Measurements from ENCODE around the gene TAS2R1. TPM values are rescaled to one million over a fixed set of nuclear protein-coding genes. Genes with fewer than 3 reads are reported as not detected.
"Not testable (repeated sequence)": the region's sequence is repeated elsewhere in the genome, so short reads cannot be mapped to it uniquely, and the experiment has no call there.

TAS2R1 gene
- polyA plus RNA-seq, 1 donor (not counting 4 experiments of a cell fraction or from before 2014, with no cell fraction given), result not detected

GRCh38 chr5:9599391-9599790, 30.8 kb downstream of the TAS2R1 start:
- DNase-seq (ENCODE audit: low read depth, low spot score) (no peak), FAIRE-seq (no peak)
- dilution Hi-C loops (cut with MboI; ENCODE audit: extremely low pct_ligation_motif_present, low sequenced_read_pairs), result no loop called here
- Histone ChIP-seq H3K4me1 (ENCODE audit: control insufficient read depth, extremely low read depth, insufficient read depth, low read length) (no peaks in the 10 kb centered on the region), H4K20me1 (ENCODE audit: control insufficient read depth, extremely low read depth, insufficient read depth, low read length) (no peaks in the 10 kb centered on the region), H3K27ac (ENCODE audit: control insufficient read depth, insufficient read depth, low read length) (no peak overlapping the region), H2AFZ (ENCODE audit: control insufficient read depth, low read length) (no peak overlapping the region), H3K9me1 (ENCODE audit: control insufficient read depth, extremely low read depth, insufficient read depth, low read length) (no peaks in the 10 kb centered on the region), H3K79me2 (ENCODE audit: control insufficient read depth, insufficient read depth, low read length) (no peaks in the 10 kb centered on the region), H3K36me3 (ENCODE audit: control insufficient read depth in 2 of 2, extremely low read depth in 1 of 2, insufficient read depth in 2 of 2, low read length in 2 of 2) (no peaks in the 10 kb centered on the region), H3K4me2 (ENCODE audit: control insufficient read depth, extremely low read depth, insufficient read depth, low read depth, low read length) (no peak overlapping the region), H3K9me3 (ENCODE audit: control insufficient read depth, low read depth, low read length) (no peaks in the 10 kb centered on the region), H3K9ac (ENCODE audit: control insufficient read depth, extremely low read depth, insufficient read depth, low read length) (no peak overlapping the region), H3K4me3 (ENCODE audit: control insufficient read depth in 2 of 3, extremely low read depth in 1 of 3, insufficient read depth in 2 of 3, low read depth in 1 of 3, low read length in 3 of 3) (no peak overlapping the region), H3K27me3 (ENCODE audit: control insufficient read depth, extremely low read depth, insufficient read depth, low read length) (no peaks in the 10 kb centered on the region)
- no peak for TF ChIP-seq EZH2 (IDR thresholded peaks at IDR 0.05; ENCODE audit: low read length)
- TF ChIP-seq CTCF (optimal IDR thresholded peaks at IDR 0.05 in 1 of 3, IDR thresholded peaks at IDR 0.05 in 1 of 3, conservative IDR thresholded peaks at IDR 0.05 in 1 of 3; ENCODE audit: extremely low read depth in 1 of 3, insufficient read depth in 2 of 3, low read length in 3 of 3), result no peak

GRCh38 chr5:9598329-9598728, 31.8 kb downstream of the TAS2R1 start:
- DNase-seq (ENCODE audit: low read depth, low spot score); H4K20me1 ChIP-seq (ENCODE audit: control insufficient read depth, extremely low read depth, insufficient read depth, low read length); FAIRE-seq; H3K4me2 ChIP-seq (ENCODE audit: control insufficient read depth, extremely low read depth, insufficient read depth, low read depth, low read length); H3K4me3 ChIP-seq (ENCODE audit: control insufficient read depth in 2 of 3, extremely low read depth in 1 of 3, insufficient read depth in 2 of 3, low read depth in 1 of 3, low read length in 3 of 3); dilution Hi-C loops (cut with MboI; ENCODE audit: extremely low pct_ligation_motif_present, low sequenced_read_pairs); H3K4me1 ChIP-seq (ENCODE audit: control insufficient read depth, extremely low read depth, insufficient read depth, low read length); H3K36me3 ChIP-seq (ENCODE audit: control insufficient read depth in 2 of 2, extremely low read depth in 1 of 2, insufficient read depth in 2 of 2, low read length in 2 of 2); H3K9ac ChIP-seq (ENCODE audit: control insufficient read depth, extremely low read depth, insufficient read depth, low read length); H3K9me1 ChIP-seq (ENCODE audit: control insufficient read depth, extremely low read depth, insufficient read depth, low read length); H2AFZ ChIP-seq (ENCODE audit: control insufficient read depth, low read length); H3K9me3 ChIP-seq (ENCODE audit: control insufficient read depth, low read depth, low read length); H3K27ac ChIP-seq (ENCODE audit: control insufficient read depth, insufficient read depth, low read length); H3K79me2 ChIP-seq (ENCODE audit: control insufficient read depth, insufficient read depth, low read length); H3K27me3 ChIP-seq (ENCODE audit: control insufficient read depth, extremely low read depth, insufficient read depth, low read length): not testable (repeated sequence)

GRCh38 chr5:9597322-9597721, 32.8 kb downstream of the TAS2R1 start:
- H3K4me2 ChIP-seq (ENCODE audit: control insufficient read depth, extremely low read depth, insufficient read depth, low read depth, low read length); H3K9ac ChIP-seq (ENCODE audit: control insufficient read depth, extremely low read depth, insufficient read depth, low read length); H2AFZ ChIP-seq (ENCODE audit: control insufficient read depth, low read length); H3K36me3 ChIP-seq (ENCODE audit: control insufficient read depth in 2 of 2, extremely low read depth in 1 of 2, insufficient read depth in 2 of 2, low read length in 2 of 2); H3K4me1 ChIP-seq (ENCODE audit: control insufficient read depth, extremely low read depth, insufficient read depth, low read length); H3K27ac ChIP-seq (ENCODE audit: control insufficient read depth, insufficient read depth, low read length); H3K79me2 ChIP-seq (ENCODE audit: control insufficient read depth, insufficient read depth, low read length); H3K9me1 ChIP-seq (ENCODE audit: control insufficient read depth, extremely low read depth, insufficient read depth, low read length); H3K27me3 ChIP-seq (ENCODE audit: control insufficient read depth, extremely low read depth, insufficient read depth, low read length); FAIRE-seq; H4K20me1 ChIP-seq (ENCODE audit: control insufficient read depth, extremely low read depth, insufficient read depth, low read length); dilution Hi-C loops (cut with MboI; ENCODE audit: extremely low pct_ligation_motif_present, low sequenced_read_pairs); H3K4me3 ChIP-seq (ENCODE audit: control insufficient read depth in 2 of 3, extremely low read depth in 1 of 3, insufficient read depth in 2 of 3, low read depth in 1 of 3, low read length in 3 of 3); H3K9me3 ChIP-seq (ENCODE audit: control insufficient read depth, low read depth, low read length); DNase-seq (ENCODE audit: low read depth, low spot score): not testable (repeated sequence)
